ENCODE results near the gene UBA52. TPM values are rescaled to one million over a fixed set of nuclear protein-coding genes. Genes with fewer than 3 reads are reported as not detected.

The UBA52 gene
- total RNA-seq, 1 experiment from 2014 or later: 1,265 TPM

- Mint-ChIP-seq H3K4me1 (peaks cover 5 to 8% of the 10 kb centered on the region in 2 experiments), H3K27ac (peak overlapping the region in 2 of 3 experiments; percentile 21 to 82; a peak in 4 of 7 replicates), H3K27me3 (ENCODE audit: low read depth) (no peaks in the 10 kb centered on the region), H3K36me3 (ENCODE audit: insufficient read depth in 1 of 3, low read depth in 3 of 3) (peaks cover 3 to 16% (median 16%) of the 10 kb centered on the region in 3 experiments; a peak in 6 of 7 replicates), H3K4me3 (peak overlapping the region; percentile 88 to 96), H3K9me3 (no peaks in the 10 kb centered on the region)
- H3K23ac ChIP-seq (ENCODE audit: insufficient read length, low read depth, low read length): no peak overlapping the region
- H3K4me1 ChIP-seq (ENCODE audit: insufficient read depth, low read length): no peaks in the 10 kb centered on the region
- H3K9me3 ChIP-seq (ENCODE audit: control insufficient read depth, low read depth, low read length): no peaks in the 10 kb centered on the region
- H3K79me1 ChIP-seq (ENCODE audit: insufficient read depth, low read depth, low read length, poor library complexity, severe bottlenecking): no peaks in the 10 kb centered on the region
- no peak overlapping the region for H2AFZ ChIP-seq (ENCODE audit: low read length)
- H3K27me3 ChIP-seq (ENCODE audit: insufficient read depth, low read length): no peaks in the 10 kb centered on the region
- TF ChIP-seq CTCF (conservative IDR thresholded peaks at IDR 0.05): no peak
- no peak overlapping the region for H3K18ac ChIP-seq (ENCODE audit: insufficient read length, low read depth, low read length)
- peak overlapping the region; percentile 28; the same call in 1 of the 2 replicates for H3K14ac ChIP-seq (ENCODE audit: insufficient read depth, low read length)
- no peak overlapping the region for H2BK20ac ChIP-seq (ENCODE audit: low read depth, low read length, poor library complexity, severe bottlenecking)
- H2BK12ac ChIP-seq (ENCODE audit: insufficient read length, low read depth, low read length): no peak overlapping the region
- H4K5ac ChIP-seq (ENCODE audit: insufficient read length, low read depth, low read length): no peak overlapping the region
- no peaks in the 10 kb centered on the region for H4K20me1 ChIP-seq (ENCODE audit: control insufficient read depth, insufficient read depth, insufficient read length)
- DNase-seq: no peak
- H4K8ac ChIP-seq (replicated peaks; ENCODE audit: insufficient read length, low read depth, low read length): no peak overlapping the region
- no peak overlapping the region for H2BK5ac ChIP-seq (ENCODE audit: insufficient read length, low read length)
- H3K4me2 ChIP-seq (ENCODE audit: insufficient read depth, insufficient read length, low read length): peak overlapping the region; percentile 65
- no peak overlapping the region for H3K56ac ChIP-seq (ENCODE audit: insufficient read length, low read depth, low read length)
- H3K23me2 ChIP-seq (ENCODE audit: insufficient read length, low read depth, low read length, poor library complexity, severe bottlenecking): peaks cover 6% of the 10 kb centered on the region
- H3T11ph ChIP-seq (ENCODE audit: low read length): no peak overlapping the region
- H2BK120ac ChIP-seq (ENCODE audit: low read depth, low read length, poor library complexity, severe bottlenecking): no peak overlapping the region
- peaks cover 6% of the 10 kb centered on the region; the same call in 1 of the 2 replicates for H3K79me2 ChIP-seq (ENCODE audit: insufficient read depth, low read length)
- no peak overlapping the region for H3K27ac ChIP-seq (ENCODE audit: insufficient read length, low read depth, low read length)
- H3K4ac ChIP-seq (ENCODE audit: low read depth, low read length): no peak overlapping the region
- H2AK5ac ChIP-seq (ENCODE audit: insufficient read length, low read length): no peak overlapping the region
- no CpG with 5 or more reads among the region's 11 CpGs for WGBS (ENCODE audit: extremely low coverage, insufficient read length, low lambda C conversion rate)
- H2BK15ac ChIP-seq (ENCODE audit: low read depth, low read length): no peak overlapping the region
- peak overlapping the region; percentile 37 for H3K9ac ChIP-seq (ENCODE audit: extremely low read depth, insufficient read length, low read length)
- no peak overlapping the region for H4K91ac ChIP-seq (ENCODE audit: insufficient read length, low read depth, low read length)
Measured at GRCh38 chr19:18558202-18558555, 13.5 kb upstream of the UBA52 start.

Measured in H9 (cell line).